Measurements from ENCODE around the gene IFT88. TPM values are rescaled to one million over a fixed set of nuclear protein-coding genes. Genes with fewer than 3 reads are reported as not detected.

IFT88 gene
- total RNA-seq, 1 donor from 2014 or later = 15.3 TPM

GRCh38 chr13:20696073-20696472 lies 129.1 kb downstream of the IFT88 start:
- Histone ChIP-seq H3K36me3 (peaks cover 4% of the 10 kb centered on the region), H3K4me1 (no peaks in the 10 kb centered on the region), H3K27me3 (ENCODE audit: low read depth) (no peaks in the 10 kb centered on the region), H3K4me3 (no peak overlapping the region), H3K27ac (no peak overlapping the region), H3K9me3 (no peaks in the 10 kb centered on the region)
- DNase-seq (no peak), ATAC-seq (no peak)
- no peak for TF ChIP-seq CTCF (IDR thresholded peaks at IDR 0.05)
- intact Hi-C loops (cut with DNase I) = no loop called here

GRCh38 chr13:20699715-20700114 lies 132.8 kb downstream of the IFT88 start:
- ATAC-seq (no peak), DNase-seq (no peak)
- intact Hi-C loops (cut with DNase I) = no loop called here
- Histone ChIP-seq H3K27me3 (ENCODE audit: low read depth) (peaks cover 7% of the 10 kb centered on the region), H3K4me1 (peaks cover 15% of the 10 kb centered on the region), H3K27ac (no peak overlapping the region), H3K4me3 (no peak overlapping the region), H3K9me3 (no peaks in the 10 kb centered on the region), H3K36me3 (no peaks in the 10 kb centered on the region)
- no peak for TF ChIP-seq CTCF (IDR thresholded peaks at IDR 0.05)

- H3K36me3 ChIP-seq = no peaks in the 10 kb centered on the region
- no peak for ATAC-seq
- H3K27ac ChIP-seq = no peak overlapping the region
- no peaks in the 10 kb centered on the region for H3K9me3 ChIP-seq
- intact Hi-C loops (cut with DNase I) = no loop called here
- H3K4me1 ChIP-seq = peaks cover 15% of the 10 kb centered on the region
- H3K4me3 ChIP-seq = no peak overlapping the region
- H3K27me3 ChIP-seq (ENCODE audit: low read depth) = peaks cover 7% of the 10 kb centered on the region
- TF ChIP-seq CTCF (IDR thresholded peaks at IDR 0.05) = no peak
- no peak for DNase-seq
These were observed 133.3 kb downstream of the IFT88 start for GRCh38 chr13:20700288-20700687.

GRCh38 chr13:20701461-20701860 lies 134.5 kb downstream of the IFT88 start:
- Histone ChIP-seq H3K4me3 (no peak overlapping the region), H3K36me3 (no peaks in the 10 kb centered on the region), H3K9me3 (no peaks in the 10 kb centered on the region), H3K27me3 (ENCODE audit: low read depth) (peaks cover 7% of the 10 kb centered on the region), H3K4me1 (peaks cover 15% of the 10 kb centered on the region), H3K27ac (no peak overlapping the region)
- ATAC-seq (no peak), DNase-seq (no peak)
- no peak for TF ChIP-seq CTCF (IDR thresholded peaks at IDR 0.05)
- intact Hi-C loops (cut with DNase I) = no loop called here

GRCh38 chr13:20702530-20702914 lies 135.6 kb downstream of the IFT88 start:
- Histone ChIP-seq H3K36me3 (no peaks in the 10 kb centered on the region), H3K27me3 (ENCODE audit: low read depth) (peaks cover 7% of the 10 kb centered on the region), H3K27ac (peak overlapping the region; percentile 49), H3K9me3 (no peaks in the 10 kb centered on the region), H3K4me3 (peak overlapping the region; percentile 73), H3K4me1 (peaks cover 15% of the 10 kb centered on the region)
- DNase-seq = no peak
- ATAC-seq = peak in 1 of 2 donors; percentile 19
- no peak for TF ChIP-seq CTCF (IDR thresholded peaks at IDR 0.05)
- intact Hi-C loops (cut with DNase I) = no loop called here

Measured in lower lobe of right lung (tissue), 2 donors.